KG1 (cell line): Measurements from ENCODE around the gene ATF6.

Experiments used
- DNase-seq: peaks from one replicate; lab custom pipeline; 2025; lab: John Stamatoyannopoulos, UW

The ATF6 gene

GRCh38 chr1:161836018-161836417 lies 69.9 kb downstream of the ATF6 start:
- no peak for DNase-seq

- no peak for DNase-seq
Observed at GRCh38 chr1:161838362-161838761, 72.2 kb downstream of the ATF6 start.

- no peak for DNase-seq
Observed at GRCh38 chr1:161838885-161839284, 72.8 kb downstream of the ATF6 start.

GRCh38 chr1:161839591-161839990 lies 73.5 kb downstream of the ATF6 start:
- no peak for DNase-seq

GRCh38 chr1:161840363-161840762 lies 74.2 kb downstream of the ATF6 start:
- DNase-seq, result no peak

- DNase-seq, result no peak
Observed at GRCh38 chr1:161843156-161843555, 77.0 kb downstream of the ATF6 start.

- DNase-seq, result no peak
Observed at GRCh38 chr1:161844696-161845095, 78.6 kb downstream of the ATF6 start.

GRCh38 chr1:161848676-161849075 lies 82.6 kb downstream of the ATF6 start:
- DNase-seq, result no peak

GRCh38 chr1:161849518-161849917 lies 83.4 kb downstream of the ATF6 start:
- DNase-seq, result no peak

- no peak for DNase-seq
Observed at GRCh38 chr1:161855260-161855659, 89.1 kb downstream of the ATF6 start.

GRCh38 chr1:161858271-161858670 lies 92.2 kb downstream of the ATF6 start:
- DNase-seq, result no peak

GRCh38 chr1:161863549-161863948 lies 97.4 kb downstream of the ATF6 start:
- DNase-seq, result no peak

GRCh38 chr1:161864577-161864976 lies 98.5 kb downstream of the ATF6 start:
- DNase-seq, result no peak

- no peak for DNase-seq
Observed at GRCh38 chr1:161866241-161866640, 100.1 kb downstream of the ATF6 start.

GRCh38 chr1:161868832-161869231 lies 102.7 kb downstream of the ATF6 start:
- DNase-seq, result no peak

GRCh38 chr1:161869291-161869690 lies 103.2 kb downstream of the ATF6 start:
- DNase-seq, result no peak

GRCh38 chr1:161872506-161872905 lies 106.4 kb downstream of the ATF6 start:
- DNase-seq, result no peak

GRCh38 chr1:161879261-161879660 lies 113.1 kb downstream of the ATF6 start:
- no peak for DNase-seq

- DNase-seq, result no peak
Observed at GRCh38 chr1:161884475-161884874, 118.4 kb downstream of the ATF6 start.

- DNase-seq, result no peak
Observed at GRCh38 chr1:161885003-161885402, 118.9 kb downstream of the ATF6 start.

- DNase-seq, result no peak
Observed at GRCh38 chr1:161885759-161886158, 119.6 kb downstream of the ATF6 start.

- no peak for DNase-seq
Observed at GRCh38 chr1:161886589-161886988, 120.5 kb downstream of the ATF6 start.

GRCh38 chr1:161887730-161888287 lies 121.7 kb downstream of the ATF6 start:
- no peak for DNase-seq

- DNase-seq, result no peak
Observed at GRCh38 chr1:161890574-161890973, 124.5 kb downstream of the ATF6 start.

- DNase-seq, result no peak
Observed at GRCh38 chr1:161899091-161899490, 133.0 kb downstream of the ATF6 start.
